ENCODE measurements around the gene KIF21A.
A peak's percentile ranks its signal among the peaks of the same experiment; 100 is the strongest.

The KIF21A gene

DNA sequence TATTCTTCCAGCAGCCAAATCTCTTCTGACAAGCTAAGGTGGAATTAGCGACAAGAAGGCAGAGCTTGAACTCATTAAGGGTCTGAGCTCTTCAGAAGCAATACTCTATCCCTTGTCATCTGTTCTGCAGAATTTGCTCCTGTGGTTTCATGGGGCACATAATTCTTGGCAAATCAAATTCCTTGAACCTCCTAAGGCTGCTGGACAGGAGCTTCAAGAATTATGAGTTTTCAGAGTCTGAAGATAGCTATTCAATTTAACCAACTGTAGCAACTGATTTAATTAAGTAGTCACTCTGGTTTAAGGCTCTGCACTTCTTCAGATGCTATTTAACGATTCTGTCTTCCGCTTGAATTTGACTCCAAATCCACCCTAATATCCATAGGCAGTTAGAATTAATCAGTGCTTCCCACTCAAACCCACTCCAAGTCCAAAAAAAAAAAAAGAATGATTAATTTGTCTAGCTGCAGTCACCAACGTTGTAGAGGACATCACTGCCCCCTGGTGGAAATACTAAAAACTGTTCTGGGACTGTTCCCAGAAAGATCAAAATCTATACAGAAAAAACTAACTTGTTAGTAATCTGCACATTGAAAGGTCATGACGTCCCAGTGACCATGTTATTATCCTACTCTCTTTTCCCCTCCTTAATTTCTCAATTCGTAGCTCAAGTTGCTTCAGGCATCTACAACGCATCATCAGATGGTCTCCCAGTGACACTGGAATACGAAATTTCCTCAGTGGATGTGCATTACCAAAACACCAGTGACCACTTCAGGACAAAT, 169.9 kb downstream of the KIF21A start:
- DNase-seq (ENCODE audit: low spot score): peak; percentile 39

DNA sequence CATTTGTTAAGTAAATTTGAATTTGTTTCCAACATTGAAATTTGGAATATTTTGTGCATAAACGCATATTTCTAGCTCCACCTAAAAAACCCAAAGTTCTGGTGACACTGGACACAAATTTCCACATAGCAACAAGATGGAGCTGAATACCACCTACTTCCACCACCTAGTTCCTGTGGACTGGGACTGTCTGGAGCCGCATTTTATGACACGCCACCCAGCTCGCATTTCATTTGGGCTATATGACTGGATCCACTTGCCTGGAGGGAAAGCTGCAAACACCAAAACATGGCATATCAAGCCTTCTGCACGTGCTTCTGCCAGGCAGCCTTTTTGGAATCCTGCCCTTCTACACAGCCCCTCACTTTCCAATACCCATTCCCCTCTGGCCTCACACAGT, 173.4 kb downstream of the KIF21A start:
- no peak for DNase-seq (ENCODE audit: low spot score)

DNA sequence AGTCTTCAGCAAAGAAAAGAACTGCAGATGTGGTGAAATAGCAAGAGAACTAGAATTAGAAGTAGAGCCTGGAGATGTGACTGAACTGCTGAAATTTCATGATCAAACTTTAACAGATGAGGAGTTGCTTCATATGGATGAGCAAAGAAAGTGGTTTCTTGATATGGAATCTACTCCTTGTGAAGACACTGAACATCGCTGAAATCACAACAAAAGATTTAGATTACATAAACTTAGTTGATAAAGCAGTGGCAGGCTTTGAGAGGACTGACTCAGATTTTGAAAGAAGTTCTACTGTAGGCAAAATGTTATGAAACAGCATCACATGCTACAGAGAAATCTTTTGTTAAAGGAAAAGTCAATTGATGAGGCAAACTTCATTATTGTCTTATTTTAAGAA, 175.0 kb downstream of the KIF21A start:
- DNase-seq (ENCODE audit: low spot score): no peak

DNA sequence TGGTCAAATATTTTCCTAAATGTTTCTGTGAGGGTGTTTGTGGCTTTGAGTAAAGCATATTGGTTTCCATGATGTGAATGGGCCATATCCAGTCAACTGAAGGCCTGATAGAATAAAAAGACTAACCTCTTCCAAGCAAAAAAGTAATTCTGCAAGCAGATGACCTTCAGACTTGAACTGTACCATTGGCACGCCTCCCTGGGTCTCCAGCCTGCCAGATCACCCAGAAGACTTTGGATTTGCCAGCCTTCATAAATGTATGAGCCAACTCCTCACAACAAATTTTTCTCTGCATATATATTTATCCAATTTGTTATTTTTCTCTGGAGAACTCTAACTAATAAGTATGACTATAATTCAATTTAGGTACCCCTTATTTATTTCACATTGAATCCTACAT, 190.3 kb downstream of the KIF21A start:
- no peak for DNase-seq (ENCODE audit: low spot score)

Data from Ammon's horn (tissue), 1 donor.